Femur (tissue), 1 donor: ENCODE data around the gene DOCK11.

Experiments used
- DNase-seq: peaks from one replicate; pipeline ENCODE4 v3.0.0-alpha.2; 2017

DOCK11 gene

DNA sequence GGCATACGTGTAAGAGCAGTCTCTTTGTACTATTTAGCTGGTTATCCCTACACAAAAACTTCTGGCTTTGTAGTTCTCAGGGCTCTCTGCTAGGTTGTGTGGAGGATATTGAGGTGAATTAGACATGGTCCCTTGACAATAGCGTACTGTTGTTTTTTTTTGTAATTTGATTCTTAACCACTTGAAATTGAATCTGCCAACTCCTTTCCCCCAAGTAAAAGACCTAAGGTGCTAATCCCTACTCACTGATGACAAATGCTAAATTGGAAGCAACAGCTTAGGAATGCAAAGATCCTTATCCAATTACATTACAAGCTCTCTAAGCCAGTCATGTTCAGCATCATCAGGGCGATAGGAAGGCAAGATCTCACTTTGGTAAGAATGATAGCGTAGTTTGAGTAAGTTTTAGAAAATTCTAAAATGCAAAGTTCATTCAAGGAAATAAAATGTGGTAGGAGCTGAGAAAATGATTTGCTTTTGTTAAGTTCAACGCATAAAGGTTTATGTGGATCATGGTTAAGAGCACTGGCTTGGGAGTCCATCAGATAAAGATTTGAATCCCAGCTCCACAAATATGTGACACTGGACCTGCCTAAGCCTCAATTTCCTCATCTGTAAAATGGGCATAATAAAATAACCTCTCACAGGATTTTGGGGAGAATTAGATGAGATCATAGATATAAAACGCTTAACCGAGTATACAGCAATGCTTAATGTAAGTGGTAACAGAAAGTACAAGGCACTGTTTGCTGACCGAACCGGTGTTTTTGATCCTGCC lies 39.3 kb downstream of the DOCK11 start:
- no peak for DNase-seq

DNA sequence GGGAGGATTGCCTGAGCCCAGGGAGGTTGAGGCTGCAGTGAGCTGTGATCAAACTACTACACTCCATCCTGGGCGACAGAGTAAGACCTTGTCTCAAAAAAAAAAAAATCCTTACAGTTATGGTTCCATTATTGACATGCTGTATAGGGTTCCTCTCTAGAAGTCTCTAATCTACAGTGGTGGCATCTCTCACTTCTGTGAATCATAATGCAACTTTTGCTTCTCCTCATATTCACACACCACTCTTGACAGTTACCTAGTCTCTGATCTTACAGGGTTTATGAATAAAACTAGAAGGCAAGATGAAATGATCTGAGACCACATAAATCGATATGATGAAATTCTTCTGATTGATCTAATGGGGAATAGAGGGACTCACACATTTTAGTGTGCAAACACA lies 40.6 kb downstream of the DOCK11 start:
- DNase-seq = no peak

DNA sequence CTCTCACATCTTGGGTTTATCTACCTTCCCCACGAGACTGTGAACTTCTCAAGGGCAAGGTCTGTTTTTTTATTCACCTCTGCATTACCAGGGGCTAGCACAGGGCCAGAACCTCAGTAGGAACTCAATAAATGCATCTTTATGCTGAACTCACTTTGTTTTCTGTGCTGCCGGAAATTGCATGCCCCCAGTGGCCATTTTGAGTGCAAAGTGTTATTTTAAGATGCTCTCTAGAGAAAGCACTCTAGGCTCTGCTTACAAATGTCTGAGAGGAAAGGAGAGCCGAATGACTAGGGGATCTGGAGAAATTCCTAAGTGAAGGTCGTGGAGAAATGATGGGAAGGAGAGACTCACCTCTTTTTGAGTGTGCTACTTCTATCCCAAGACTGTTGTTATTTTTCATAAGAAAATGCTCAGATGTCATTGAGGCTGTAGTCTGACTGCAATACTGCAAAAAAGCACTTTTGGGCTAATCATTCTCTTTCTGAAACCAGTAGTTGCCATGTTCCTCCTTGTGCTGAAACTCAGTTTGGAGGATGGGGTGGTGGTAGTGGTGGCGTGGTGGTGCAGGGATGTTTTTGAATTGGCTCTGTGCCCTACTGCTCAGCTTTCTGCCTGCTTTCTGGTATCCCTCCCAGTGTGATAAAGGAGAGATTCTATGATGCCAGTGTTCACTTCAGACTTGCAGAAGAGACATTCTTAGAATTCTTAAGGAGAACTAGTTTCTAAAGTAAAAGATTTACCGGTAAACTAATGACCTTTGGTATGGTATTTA lies 41.3 kb downstream of the DOCK11 start:
- DNase-seq = no peak

DNA sequence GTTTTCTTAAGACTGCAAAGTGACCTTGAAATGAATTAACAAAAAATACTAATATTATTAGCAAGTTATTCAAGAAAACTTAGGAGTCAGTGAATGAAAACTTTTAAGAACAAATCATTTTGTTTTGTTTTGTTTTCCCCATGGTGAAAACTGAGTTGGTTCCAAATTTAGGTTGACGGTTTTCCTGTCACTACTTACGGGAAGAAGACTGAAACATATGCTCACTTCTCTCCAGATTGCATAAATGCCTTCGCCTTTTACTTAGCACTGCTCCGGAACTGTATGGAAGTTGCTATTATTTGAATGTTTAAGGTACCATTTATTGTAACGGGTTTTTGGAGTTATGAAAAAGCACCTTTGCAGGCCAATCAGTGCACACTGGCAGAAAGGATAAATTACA lies 42.8 kb downstream of the DOCK11 start:
- no peak for DNase-seq

DNA sequence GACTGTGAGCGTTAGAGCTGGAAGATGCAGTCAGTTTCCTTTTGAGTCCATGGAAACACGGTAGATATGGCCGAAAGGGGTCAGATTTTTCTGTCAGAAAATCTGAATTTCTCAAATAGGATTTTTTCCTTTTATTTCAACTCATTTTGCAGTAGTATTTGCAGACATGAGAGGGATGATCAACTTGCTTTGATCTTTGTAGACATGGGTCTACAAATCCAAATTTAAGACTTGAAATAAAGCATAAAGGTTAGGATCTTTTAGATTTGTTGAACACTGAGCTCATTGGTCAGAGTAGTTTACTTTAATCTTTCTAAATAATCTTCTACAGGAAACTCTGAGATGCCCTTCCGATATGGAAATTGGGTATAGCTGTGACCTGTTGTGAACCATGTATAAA lies 44.7 kb downstream of the DOCK11 start:
- DNase-seq = no peak

DNA sequence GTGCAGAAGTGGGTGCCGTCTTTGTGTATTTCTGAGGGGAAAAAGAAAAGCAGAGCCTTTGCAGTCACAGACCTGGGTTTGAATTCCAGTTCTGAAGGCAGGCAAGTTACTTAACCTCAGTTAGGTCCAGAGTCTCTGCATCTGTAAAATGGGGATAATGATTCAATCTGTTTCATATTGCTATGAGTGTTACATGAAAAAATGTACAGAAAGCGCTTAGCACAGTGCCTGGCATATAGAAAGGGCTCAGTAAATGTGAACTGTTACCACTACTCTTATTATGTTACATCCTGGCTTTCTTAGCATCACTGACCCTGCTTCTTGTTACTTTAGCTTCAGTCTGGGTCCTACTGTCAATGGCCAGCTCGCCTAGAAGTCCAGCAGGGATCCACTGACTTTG lies 45.9 kb downstream of the DOCK11 start:
- DNase-seq = no peak

DNA sequence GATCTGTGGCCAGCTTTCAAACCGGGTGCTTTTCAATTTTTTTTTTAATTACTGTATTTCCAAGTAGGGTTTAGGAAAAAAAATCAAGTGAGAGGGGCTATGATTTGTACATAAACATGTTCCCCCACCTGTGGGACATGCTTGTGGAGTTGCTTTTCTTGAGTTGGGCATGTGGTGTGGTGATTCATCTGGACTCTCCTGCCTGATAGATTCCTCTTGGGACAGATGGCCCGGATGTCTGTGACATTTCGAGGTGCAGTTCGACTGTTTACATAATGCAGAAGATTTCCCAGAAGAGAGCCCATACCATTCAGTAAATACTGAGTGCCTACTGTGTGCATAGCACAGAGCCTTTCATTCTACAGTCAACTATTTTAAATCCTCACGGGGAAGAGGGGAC lies 49.9 kb downstream of the DOCK11 start:
- no peak for DNase-seq

DNA sequence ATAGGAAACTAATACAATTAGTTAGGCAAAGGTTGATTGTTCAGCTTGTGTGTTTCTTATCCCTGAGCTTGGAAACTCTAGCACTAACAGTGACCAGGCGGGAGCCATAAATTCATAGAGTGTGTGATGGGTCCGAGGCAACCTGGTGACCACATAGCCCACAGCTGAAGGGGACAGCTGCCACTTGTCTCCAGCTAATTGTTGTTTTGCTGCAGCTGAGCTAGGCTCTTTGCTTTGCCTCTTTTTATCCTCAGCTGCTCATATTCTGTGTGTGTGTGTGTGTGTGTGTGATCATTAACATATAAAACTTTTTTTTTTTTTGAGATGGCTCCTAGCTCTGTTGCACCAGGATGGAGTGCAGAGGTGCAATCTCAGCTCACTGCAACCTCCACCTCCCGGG lies 53.2 kb downstream of the DOCK11 start:
- no peak for DNase-seq

DNA sequence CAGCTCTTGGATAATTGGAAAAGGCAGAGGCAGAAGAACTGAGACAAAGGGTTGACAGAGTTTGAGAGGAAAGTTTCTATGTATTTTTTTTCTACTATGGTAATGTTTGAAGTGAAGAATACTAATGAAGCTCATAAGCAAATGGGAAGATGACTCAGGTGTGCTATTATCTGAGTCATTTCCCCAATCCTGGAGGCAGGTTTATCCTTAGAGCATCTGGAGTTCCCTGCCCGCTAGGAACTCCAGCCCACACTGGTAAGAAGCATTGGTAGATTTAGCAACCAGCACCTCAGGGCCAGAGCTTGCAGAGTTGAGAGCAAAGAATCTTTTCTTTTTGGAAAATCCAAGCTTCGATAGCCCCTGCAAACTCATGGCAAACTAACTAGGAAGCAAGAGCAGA lies 55.2 kb downstream of the DOCK11 start:
- no peak for DNase-seq

DNA sequence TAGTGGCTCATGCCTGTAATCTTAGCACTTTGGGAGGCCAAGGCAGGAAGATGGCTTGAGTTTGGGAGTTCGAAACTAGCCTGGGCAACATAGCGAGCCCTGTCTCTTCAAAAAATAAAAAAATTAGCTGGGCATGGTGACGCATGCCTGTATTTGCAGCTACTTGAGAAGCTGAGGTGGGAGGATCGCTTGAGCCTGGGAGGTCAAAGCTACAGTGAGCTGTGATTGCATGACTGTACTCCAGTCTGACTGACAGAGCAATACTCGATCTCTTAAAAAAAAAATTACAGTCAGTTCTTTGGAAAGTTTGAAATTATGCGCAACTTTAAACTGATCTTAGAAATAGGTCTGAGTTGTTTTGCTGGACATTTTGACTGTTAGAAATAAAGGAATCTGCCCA lies 55.8 kb downstream of the DOCK11 start:
- DNase-seq = no peak

DNA sequence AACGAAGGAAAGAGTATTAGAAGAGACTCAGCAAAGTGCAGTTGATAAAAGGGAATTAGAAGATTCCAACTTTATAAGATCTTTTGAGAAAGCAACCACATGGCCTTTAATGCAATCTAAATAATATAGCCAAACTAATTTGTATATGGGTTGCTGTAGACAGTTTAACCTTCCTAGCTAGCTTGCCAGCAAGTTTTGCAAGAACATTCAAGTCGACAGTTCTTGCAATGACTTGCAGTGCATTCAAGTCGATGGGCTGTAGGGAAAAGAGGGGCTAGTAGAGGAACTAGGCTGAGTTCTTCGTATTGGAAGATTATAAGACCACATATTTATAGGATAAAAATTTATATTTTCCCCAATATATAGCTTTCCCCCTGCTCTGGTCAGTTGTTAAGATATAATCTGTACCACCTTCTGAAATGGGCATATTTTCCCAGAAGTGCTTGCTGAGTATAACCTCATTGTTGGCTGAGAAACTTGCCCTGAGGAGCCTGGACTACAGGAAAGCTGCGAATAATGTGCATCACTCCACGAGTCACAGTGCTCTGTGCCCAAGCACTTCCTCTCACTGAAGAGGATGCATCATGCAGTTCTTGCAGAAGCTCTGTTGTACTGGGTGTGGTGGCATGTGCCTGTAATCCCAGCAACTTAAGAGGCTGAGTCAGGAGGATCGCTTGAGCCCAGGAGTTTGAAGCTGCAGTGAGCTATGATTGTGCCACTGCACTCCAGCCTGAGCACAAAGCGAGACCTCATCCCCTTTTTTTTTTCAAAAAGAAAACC lies 56.7 kb downstream of the DOCK11 start:
- DNase-seq = no peak

DNA sequence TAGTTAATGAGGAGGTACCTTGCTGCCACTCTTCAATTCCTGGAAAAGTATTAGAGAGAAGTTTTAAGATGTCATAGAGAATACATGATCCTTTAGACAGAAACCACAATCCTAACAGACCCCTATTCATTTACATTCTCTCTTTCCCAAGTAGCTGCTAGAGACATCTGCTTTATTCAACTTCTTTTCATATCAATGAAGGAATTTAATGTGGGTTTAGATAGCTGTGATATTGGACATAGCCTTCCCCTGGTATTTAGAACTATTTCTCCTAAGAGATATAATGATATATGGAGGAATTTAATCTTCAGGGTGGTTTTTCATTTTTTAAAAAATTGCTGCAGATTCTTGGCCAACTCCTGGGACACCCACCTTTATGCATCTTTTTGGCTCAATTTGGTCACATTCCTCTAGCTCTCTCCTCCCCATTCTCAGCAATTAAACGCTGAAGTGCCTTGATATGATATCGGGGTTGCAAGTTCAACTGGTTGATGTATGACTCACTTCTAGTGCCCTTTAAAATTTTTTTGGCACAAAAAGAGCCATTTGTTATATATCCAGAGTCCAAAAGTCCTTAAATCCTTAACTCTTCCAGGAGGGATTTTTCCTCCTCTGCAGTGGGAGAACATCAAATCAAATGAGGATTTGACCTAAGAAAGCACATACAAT lies 57.6 kb downstream of the DOCK11 start:
- DNase-seq = no peak

DNA sequence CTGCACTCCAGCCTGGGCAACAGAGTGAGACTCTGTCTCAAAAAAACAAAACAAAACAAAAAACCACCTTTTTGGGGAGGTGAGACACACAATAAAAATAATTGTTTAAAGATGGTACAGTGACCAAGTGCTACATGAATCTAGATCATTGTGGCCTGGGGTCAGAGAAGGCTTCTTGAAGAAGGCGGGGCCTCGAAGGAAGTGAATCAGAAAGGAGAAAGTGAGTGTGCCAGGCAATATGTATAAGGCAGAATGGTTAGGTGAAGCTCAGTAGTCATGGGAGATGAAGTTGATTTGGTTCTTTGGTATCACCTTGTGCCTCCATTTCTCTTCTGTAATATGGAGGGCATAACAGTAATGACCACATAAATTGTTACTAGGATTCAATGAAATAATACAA lies 58.9 kb downstream of the DOCK11 start:
- DNase-seq = no peak

DNA sequence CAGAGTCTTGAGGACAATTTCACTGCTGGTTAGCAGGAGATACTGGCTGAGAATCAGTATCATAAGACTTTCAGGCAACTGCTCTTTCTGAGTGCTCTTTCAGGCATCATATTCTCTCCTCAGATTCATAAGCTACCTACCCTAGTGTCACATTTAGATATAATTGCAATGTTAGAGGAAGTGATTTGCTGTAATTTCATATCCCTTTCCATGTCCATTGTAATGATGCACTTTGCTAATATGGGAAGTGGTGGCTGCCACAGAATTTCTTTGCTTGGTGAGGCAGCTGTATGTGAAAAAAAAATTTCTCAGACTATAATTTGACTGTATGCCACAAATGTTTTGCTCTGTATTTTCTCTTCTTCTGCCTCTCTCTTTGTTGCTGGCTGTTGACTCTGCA lies 63.3 kb downstream of the DOCK11 start:
- no peak for DNase-seq

DNA sequence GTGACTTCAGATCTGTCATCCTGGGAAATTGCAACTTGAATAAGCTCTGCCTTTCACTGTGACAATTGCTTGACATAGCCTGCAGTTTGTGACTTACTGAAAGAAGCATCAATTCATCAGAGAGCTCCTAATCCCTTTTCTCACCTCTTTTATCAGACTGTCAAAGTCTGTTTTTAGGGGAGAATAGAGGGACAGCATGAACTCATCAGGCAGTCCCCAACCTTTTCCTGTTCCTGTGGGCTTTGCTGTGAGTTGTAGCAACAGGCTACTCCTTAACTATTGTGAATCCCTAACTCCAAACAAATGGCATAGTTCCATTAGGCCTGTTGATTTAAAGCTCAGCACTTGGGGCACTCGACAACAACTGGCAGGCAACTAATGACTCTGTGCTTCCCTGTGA lies 64.9 kb downstream of the DOCK11 start:
- no peak for DNase-seq

DNA sequence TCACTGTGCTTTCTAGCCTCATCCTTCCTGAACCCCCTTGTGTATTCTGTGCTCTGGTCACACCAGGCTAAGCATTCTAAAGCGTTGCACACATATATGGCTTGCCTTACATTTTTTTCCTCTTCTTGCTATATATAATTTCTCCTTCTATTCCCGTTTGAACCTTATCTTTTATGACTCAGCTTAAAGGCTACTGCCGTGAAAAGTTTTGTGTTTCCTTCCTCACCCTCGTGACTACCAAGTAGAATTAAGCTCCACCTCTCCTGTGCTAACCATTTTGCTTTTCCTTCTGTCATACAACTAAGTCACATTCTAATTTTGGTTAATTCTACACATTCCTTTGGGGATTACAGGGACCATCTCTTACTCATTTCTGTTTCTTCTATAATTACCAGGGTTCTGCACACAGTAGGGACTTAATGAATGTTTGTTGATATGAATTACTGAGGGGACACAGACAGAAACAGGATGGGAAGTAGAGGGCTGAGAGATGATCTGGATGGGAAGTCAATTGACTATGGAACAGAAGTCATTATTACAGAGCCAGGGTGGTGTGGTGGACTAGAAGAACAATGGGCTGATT lies 67.1 kb downstream of the DOCK11 start:
- no peak for DNase-seq

DNA sequence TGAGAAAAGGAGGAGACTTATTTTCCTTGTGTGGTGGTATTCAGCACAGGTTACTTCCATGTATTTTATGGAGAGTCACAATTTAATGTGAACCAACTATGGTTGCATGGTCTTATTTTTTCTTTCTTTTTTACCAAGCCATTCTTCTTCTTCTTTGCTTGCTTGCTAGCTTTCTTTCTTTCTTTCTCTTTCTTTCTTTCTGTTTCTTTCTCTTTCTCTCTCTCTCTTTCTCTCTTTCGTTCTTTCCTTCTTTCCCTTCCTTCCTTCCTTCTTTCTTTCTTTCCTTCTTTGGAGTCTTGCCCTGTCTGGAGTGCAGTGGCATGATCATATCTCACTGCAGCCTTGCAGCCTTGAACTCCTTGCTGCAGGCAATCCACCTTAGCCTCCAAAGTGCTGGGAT lies 68.9 kb downstream of the DOCK11 start:
- no peak for DNase-seq

DNA sequence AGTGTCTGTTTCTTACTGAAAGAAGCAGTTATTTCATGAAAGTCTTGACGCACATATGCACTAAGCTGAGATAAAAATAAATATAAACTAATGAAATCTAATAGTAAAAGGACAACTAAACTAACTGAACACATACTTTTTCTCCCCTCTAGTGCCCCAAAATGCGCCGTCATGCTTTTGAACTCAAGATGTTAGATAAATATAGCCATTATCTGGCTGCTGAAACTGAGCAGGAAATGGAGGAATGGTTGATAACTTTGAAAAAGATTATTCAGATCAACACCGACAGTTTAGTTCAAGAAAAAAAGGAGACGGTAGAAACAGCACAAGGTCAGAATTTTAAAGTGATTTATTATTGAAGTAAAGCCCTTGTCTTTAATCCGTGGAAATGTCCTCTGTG lies 70.2 kb downstream of the DOCK11 start:
- DNase-seq = no peak

DNA sequence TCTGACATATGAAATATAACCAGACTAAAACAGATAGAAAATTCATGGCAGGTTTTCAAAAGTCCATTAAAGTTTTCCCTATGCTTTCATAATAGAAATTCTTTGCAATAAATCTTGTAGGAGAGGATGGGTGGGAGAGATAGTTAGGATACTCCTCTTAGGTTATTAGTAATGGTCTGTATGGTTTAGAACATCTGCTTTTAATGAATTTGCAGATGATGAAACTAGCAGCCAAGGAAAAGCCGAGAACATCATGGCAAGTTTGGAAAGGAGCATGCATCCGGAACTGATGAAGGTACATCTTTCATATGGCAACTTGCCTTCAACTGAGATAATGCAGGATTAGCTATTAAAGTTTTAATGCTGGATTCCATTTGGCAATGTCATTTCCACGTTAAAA lies 70.7 kb downstream of the DOCK11 start:
- no peak for DNase-seq

DNA sequence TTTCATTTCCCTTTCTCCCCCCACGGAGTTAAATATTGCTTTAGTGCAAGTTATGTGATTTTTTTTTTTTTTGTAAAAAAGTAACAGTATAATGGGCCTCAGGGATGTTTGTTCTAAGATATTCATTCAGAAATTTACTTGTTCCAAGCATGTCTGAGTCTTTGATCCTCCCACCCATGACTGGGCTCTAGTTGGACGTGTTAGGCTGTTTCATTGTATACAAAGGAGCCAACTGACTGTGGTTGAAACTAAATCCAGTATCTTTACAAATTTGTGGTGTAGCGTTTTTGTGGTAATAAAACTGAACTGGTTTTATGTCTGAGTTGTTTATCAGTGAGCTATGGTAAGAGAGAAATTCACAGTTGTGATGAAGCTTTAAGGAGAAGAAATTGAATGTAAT lies 74.1 kb downstream of the DOCK11 start:
- no peak for DNase-seq

DNA sequence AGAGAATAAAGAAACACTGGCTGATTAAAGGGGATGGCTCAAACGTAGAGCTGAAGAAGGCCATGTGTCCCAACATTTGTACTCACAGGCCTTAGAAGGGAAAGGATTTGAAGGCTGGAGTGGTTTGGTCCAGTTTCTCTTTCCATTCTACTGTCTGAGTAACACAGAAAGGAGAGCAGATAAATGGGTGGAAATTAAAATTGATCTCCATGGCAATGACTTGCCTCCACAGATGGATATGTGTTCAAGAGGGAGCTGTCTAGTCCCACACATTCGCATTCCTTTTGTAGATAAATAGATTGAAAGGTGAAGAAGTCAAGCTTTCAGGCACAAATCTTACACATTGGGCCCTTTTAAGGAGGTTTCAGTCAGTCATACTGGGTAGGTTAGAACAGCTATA lies 74.6 kb downstream of the DOCK11 start:
- DNase-seq = no peak

DNA sequence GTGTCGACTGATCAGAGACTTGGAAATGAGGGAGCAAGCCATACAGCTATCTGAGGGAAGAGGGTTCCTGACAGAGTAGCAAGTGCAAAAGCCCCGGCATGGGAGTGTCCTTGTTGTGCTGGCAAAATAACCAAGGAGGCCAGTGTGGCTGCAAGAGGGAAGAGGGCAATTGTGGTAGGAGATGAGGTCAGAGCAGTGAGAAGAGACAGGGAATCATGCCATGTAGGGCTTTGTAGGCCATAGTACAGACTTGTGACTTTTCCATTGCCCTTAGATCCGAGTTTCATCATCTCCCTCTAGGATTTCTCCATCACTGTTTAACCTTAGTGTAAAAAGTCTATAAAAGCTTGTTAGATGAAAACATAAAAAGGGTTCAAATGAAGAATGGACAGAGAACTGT lies 76.2 kb downstream of the DOCK11 start:
- no peak for DNase-seq

DNA sequence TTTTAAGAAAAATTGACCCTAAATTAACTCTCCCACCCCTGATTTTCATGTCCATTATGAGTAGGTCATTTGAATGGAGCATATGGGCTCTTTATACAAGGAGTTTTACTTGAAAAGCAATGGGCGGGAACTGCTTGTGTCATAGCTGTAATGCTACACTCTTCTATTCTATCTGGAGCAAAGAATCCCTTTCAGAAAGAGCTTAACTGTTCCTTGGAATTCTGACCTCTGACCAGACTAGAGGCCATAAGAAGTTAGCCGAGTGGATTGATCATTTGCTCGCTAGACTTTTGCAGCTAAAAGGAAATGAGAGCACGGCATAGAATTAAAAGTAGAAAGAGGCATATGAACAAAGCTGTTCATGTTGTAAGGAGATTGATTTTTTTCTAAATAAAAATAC lies 79.1 kb downstream of the DOCK11 start:
- DNase-seq = no peak
